HepG2 (cell line): ENCODE measurements around the gene SEBOX. TPM values are rescaled to one million over a fixed set of nuclear protein-coding genes. Genes with fewer than 3 reads are reported as not detected.

ENCODE experiments used
- EEA1 ChIP-seq: sonication (generic); formaldehyde crosslinking; IDR thresholded peaks from 2 replicates; pipeline ENCODE4 v1.5.1; 2020; ENCODE audit warnings: mild to moderate bottlenecking, missing genetic modification reagents, borderline replicate concordance
- HBP1 ChIP-seq: IDR thresholded peaks from 2 replicates; pipeline ENCODE4 v1.6.1; 2016; ENCODE audit warnings: low read depth, control low read depth
- HNRNPL ChIP-seq: fragments of 200-400 bp; formaldehyde crosslinking; IDR thresholded peaks from 2 replicates; pipeline ENCODE4 v1.6.1; 2017; ENCODE audit warnings: mild to moderate bottlenecking, low read depth, low read length
- NFE2L2 ChIP-seq: fragments of 150-350 bp; IDR thresholded peaks from 2 replicates; pipeline ENCODE4 v1.6.1; 2014; ENCODE audit warnings: low read length
- NFIB ChIP-seq: sonication (generic); formaldehyde crosslinking; IDR thresholded peaks from 2 replicates; pipeline ENCODE4 v1.9.0; 2021; ENCODE audit warnings: missing genetic modification reagents, mild to moderate bottlenecking, borderline replicate concordance
- PCBP2 ChIP-seq: fragments of 200-400 bp; formaldehyde crosslinking; optimal IDR thresholded peaks from 2 replicates; pipeline ENCODE3; 2018; ENCODE audit warnings: low read length, low read depth; ENCODE audit not compliant: poor library complexity, severe bottlenecking
- RXRA ChIP-seq: sonication (generic); formaldehyde crosslinking; IDR thresholded peaks from 2 replicates; pipeline ENCODE4 v1.5.1; 2020; ENCODE audit warnings: missing genetic modification reagents
- SMAD3 ChIP-seq: sonication (generic); formaldehyde crosslinking; IDR thresholded peaks from 2 replicates; pipeline ENCODE4 v1.4.0; 2020; ENCODE audit warnings: missing genetic modification reagents
- SP2 ChIP-seq: sonication (generic); formaldehyde crosslinking; IDR thresholded peaks from 2 replicates; pipeline ENCODE4 v1.5.1; 2020; ENCODE audit warnings: mild to moderate bottlenecking, missing genetic modification reagents
- SP4 ChIP-seq: sonication (generic); formaldehyde crosslinking; IDR thresholded peaks from 2 replicates; pipeline ENCODE4 v1.8.1; 2023; ENCODE audit warnings: mild to moderate bottlenecking, missing genetic modification reagents
- TEAD2 ChIP-seq: sonication (generic); formaldehyde crosslinking; IDR thresholded peaks from 2 replicates; pipeline ENCODE4 v1.9.0; 2021; ENCODE audit warnings: missing genetic modification reagents
- ZBTB49 ChIP-seq: sonication (generic); formaldehyde crosslinking; IDR thresholded peaks from 2 replicates; pipeline ENCODE4 v1.4.0; 2020; ENCODE audit warnings: missing genetic modification reagents, borderline replicate concordance
- ZFP1 ChIP-seq: IDR thresholded peaks from 2 replicates; pipeline ENCODE4 v1.6.1; 2016
- ZHX1 ChIP-seq: sonication (generic); formaldehyde crosslinking; IDR thresholded peaks from 2 replicates; pipeline ENCODE4 v1.8.1; 2022; ENCODE audit warnings: low read depth, mild to moderate bottlenecking, missing genetic modification reagents
- ZNF230 ChIP-seq: sonication (generic); formaldehyde crosslinking; IDR thresholded peaks from 2 replicates; pipeline ENCODE4 v1.4.0; 2020; ENCODE audit warnings: mild to moderate bottlenecking, missing genetic modification reagents
- ZNF251 ChIP-seq: sonication (generic); formaldehyde crosslinking; IDR thresholded peaks from 2 replicates; pipeline ENCODE4 v1.9.0; 2021; ENCODE audit warnings: mild to moderate bottlenecking, missing genetic modification reagents
- ZNF431 ChIP-seq: sonication (generic); formaldehyde crosslinking; IDR thresholded peaks from 2 replicates; pipeline ENCODE4 v1.9.0; 2022; ENCODE audit warnings: missing genetic modification reagents, low read depth, mild to moderate bottlenecking, borderline replicate concordance
- ZNF891 ChIP-seq: sonication (generic); formaldehyde crosslinking; IDR thresholded peaks from 2 replicates; pipeline ENCODE4 v1.5.0; 2020; ENCODE audit warnings: mild to moderate bottlenecking, missing genetic modification reagents
- polyA plus RNA-seq, 8 experiments: library from polyadenylated mRNA; depleted of rRNA in 3 of 8; stranded (reverse) in 7 of 8; unstranded in 1 of 8; fragments of >200 nt; fragmentation: Illumina TruSeq in 4 of 8; extraction: Trizol in 4 of 8; gene quantifications; 2 replicates each; pipeline versions ENCODE4 v1.2.1 to v1.2.3, GENCODE V29; 2011 to 2016; ENCODE audit warnings: low read depth in 4 of 8, missing spikeins in 1 of 8, mixed read lengths in 1 of 8; ENCODE audit not compliant: insufficient read depth in 1 of 8
- total RNA-seq, 5 experiments: library from RNA; depleted of rRNA; stranded (reverse); fragments of >200 nt; fragmentation: Illumina TruSeq; extraction: Trizol; gene quantifications; 2 replicates each; pipeline ENCODE4 v1.2.3, GENCODE V29; 2016; ENCODE audit warnings: low read depth in 1 of 5
- TF ChIP-seq, protein P1 (sequence below): sonication (generic); formaldehyde crosslinking; conservative IDR thresholded peaks from 2 replicates; pipeline ENCODE4 v1.4.0; 2020; ENCODE audit warnings: missing genetic modification reagents
- TF ChIP-seq, protein P2 (sequence below): sonication (generic); formaldehyde crosslinking; IDR thresholded peaks from 2 replicates; pipeline ENCODE4 v1.5.0; 2020; ENCODE audit warnings: missing genetic modification reagents

SEBOX gene
- total and polyA plus RNA-seq, 2 of the 13 experiments (the other 11 are each of a cell fraction or from before 2014, with no cell fraction given): not detected

DNA sequence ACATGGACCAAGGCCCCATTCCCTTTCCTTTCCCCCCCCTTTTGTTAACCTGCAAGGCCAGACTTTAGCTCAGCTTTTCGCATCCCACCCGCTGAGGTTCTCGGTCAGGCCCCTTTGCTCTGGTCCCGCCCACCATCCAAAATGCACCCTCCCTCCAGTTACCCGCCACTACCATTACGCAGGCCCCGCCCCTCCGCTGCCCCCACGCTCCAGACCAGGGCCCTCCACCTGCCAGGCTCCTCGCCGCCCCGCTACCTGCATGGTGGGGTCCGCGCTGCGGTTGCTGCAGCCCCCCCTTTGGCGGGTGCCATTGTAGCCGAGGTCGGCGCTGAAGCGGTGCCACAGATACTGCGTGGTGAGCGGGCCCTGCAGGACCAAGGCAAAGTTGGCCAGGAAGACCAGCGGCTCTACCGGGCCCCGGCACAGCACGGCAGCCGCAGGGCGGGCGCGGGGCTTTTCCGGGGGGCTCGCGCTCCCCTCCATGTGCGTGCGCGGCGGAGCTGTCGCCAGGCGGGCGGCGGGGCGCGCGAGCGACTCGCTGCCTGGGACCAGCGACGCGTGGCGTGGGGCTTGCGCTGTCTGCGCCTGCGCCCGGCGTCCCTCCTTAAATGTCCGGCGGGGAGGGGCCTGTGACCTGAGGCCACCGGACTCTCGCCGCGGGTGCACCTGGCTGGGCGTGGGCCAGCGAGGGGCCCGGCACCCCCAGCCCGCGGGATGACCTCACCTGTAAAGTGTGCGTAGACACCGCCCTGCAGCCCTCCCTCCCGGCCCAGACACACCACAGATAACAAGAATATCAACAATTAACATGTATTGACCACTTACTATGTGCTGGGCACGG lies 40.9 kb upstream of the SEBOX start, which contains the start of gene SLC46A1 (continued):
- TF ChIP-seq, protein P1, sequence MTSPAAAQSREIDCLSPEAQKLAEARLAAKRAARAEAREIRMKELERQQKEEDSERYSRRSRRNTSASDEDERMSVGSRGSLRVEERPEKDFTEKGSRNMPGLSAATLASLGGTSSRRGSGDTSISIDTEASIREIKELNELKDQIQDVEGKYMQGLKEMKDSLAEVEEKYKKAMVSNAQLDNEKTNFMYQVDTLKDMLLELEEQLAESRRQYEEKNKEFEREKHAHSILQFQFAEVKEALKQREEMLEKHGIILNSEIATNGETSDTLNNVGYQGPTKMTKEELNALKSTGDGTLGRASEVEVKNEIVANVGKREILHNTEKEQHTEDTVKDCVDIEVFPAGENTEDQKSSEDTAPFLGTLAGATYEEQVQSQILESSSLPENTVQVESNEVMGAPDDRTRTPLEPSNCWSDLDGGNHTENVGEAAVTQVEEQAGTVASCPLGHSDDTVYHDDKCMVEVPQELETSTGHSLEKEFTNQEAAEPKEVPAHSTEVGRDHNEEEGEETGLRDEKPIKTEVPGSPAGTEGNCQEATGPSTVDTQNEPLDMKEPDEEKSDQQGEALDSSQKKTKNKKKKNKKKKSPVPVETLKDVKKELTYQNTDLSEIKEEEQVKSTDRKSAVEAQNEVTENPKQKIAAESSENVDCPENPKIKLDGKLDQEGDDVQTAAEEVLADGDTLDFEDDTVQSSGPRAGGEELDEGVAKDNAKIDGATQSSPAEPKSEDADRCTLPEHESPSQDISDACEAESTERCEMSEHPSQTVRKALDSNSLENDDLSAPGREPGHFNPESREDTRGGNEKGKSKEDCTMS (CRISPR knock-in tag): no peak
- TF ChIP-seq SP4 (CRISPR knock-in tag): peak; percentile 56
- no peak for TF ChIP-seq PCBP2
- no peak for TF ChIP-seq HBP1 (CRISPR knock-in tag)
- TF ChIP-seq ZNF431: peak; percentile 73; the same call in 1 of the 2 replicates
- no peak for TF ChIP-seq NFIB (CRISPR knock-in tag)
- TF ChIP-seq ZNF891 (CRISPR knock-in tag): peak; percentile 36; the same call in 1 of the 2 replicates
- TF ChIP-seq, protein P2, sequence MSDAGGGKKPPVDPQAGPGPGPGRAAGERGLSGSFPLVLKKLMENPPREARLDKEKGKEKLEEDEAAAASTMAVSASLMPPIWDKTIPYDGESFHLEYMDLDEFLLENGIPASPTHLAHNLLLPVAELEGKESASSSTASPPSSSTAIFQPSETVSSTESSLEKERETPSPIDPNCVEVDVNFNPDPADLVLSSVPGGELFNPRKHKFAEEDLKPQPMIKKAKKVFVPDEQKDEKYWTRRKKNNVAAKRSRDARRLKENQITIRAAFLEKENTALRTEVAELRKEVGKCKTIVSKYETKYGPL (CRISPR knock-in tag): no peak
- no peak for TF ChIP-seq ZFP1
- TF ChIP-seq SP2 (CRISPR knock-in tag): no peak; the same call in 1 of the 2 replicates
- no peak for TF ChIP-seq HNRNPL
- TF ChIP-seq ZHX1 (CRISPR knock-in tag): peak; percentile 20; the same call in 1 of the 2 replicates
- 0 out of 2 replicates have a peak, but pooled peaks have one; percentile 13 for TF ChIP-seq RXRA
- TF ChIP-seq ZNF251 (CRISPR knock-in tag): no peak
- TF ChIP-seq ZBTB49: no peak
- no peak for TF ChIP-seq SMAD3
- peak; percentile 82 for TF ChIP-seq ZNF230 (CRISPR knock-in tag)
- TF ChIP-seq TEAD2: no peak
- TF ChIP-seq NFE2L2: no peak
- peak; percentile 72; the same call in 1 of the 2 replicates for TF ChIP-seq EEA1
